ENCODE data around the gene COL19A1.

DNA sequence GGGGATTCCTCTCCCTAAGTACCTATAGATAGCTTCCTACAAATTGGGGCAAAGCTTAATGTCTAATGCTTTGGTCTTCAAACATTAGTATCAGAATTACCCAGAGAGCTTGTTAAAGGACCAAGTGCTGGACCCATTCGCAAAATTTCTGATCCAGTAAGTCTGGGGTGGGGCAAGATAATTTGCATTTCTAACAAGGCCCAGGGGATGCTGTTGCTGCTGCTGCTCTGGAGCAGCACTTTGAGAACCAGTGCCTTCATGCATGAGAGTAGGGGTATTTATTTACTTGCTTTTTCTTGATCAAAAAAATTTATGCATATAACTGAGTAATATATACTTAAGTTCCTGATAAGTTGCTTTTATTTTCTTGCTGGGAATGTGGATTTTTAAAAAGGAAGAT is 24.5 kb upstream of the COL19A1 start:
- TF ChIP-seq, protein P1, sequence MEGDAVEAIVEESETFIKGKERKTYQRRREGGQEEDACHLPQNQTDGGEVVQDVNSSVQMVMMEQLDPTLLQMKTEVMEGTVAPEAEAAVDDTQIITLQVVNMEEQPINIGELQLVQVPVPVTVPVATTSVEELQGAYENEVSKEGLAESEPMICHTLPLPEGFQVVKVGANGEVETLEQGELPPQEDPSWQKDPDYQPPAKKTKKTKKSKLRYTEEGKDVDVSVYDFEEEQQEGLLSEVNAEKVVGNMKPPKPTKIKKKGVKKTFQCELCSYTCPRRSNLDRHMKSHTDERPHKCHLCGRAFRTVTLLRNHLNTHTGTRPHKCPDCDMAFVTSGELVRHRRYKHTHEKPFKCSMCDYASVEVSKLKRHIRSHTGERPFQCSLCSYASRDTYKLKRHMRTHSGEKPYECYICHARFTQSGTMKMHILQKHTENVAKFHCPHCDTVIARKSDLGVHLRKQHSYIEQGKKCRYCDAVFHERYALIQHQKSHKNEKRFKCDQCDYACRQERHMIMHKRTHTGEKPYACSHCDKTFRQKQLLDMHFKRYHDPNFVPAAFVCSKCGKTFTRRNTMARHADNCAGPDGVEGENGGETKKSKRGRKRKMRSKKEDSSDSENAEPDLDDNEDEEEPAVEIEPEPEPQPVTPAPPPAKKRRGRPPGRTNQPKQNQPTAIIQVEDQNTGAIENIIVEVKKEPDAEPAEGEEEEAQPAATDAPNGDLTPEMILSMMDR (IDR thresholded peaks at IDR 0.05; ENCODE audit: insufficient read depth, low read length, poor library complexity, severe bottlenecking): no peak
- no peak for TF ChIP-seq EZH2phosphoT487 (conservative IDR thresholded peaks at IDR 0.05; ENCODE audit: low read length)

Measured in SU-DHL-6 (cell line).